GM19328 (cell line): ENCODE data around the gene SLC2A8.

Experiments used
- ATAC-seq: cut with Tn5 transposase; IDR thresholded peaks from one replicate; pipeline ENCODE4 v1.9.1; 2021; ENCODE audit warnings: mild to moderate bottlenecking, moderate library complexity; ENCODE audit not compliant: unreplicated experiment

SLC2A8 gene

DNA sequence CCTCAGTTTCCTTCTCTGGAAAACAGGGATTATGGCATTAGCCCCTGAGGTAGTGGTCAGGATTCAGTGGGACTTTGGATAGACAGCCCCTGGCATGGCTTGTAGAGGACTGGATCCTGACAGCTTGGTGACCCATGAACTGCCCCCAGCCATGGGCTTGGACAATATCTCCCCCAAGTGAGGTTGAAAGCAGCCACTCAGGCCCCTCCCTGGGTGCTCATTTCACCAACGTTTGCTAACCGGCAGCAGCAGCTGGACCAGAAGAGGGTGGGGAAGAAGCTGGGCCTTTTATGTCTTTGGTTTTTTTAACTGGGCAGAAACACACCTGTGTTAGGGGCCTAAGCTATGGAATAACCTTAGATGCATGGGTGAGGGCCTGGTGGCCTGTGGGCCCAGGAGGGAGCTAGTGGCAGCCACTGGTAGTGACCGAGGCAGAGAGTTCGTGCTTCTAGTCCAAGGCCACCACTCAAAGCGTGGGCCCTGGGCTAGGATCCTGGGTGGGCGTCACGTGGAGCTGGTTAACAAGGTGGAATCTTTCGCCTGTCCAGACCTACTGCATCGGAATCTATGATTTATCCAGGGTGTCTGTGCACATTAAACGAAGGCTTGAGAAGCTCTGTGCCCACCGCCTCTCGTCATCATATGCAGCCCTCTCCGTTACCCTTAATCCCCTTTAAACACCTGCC lies 1.9 kb downstream of the SLC2A8 start:
- no peak for ATAC-seq

DNA sequence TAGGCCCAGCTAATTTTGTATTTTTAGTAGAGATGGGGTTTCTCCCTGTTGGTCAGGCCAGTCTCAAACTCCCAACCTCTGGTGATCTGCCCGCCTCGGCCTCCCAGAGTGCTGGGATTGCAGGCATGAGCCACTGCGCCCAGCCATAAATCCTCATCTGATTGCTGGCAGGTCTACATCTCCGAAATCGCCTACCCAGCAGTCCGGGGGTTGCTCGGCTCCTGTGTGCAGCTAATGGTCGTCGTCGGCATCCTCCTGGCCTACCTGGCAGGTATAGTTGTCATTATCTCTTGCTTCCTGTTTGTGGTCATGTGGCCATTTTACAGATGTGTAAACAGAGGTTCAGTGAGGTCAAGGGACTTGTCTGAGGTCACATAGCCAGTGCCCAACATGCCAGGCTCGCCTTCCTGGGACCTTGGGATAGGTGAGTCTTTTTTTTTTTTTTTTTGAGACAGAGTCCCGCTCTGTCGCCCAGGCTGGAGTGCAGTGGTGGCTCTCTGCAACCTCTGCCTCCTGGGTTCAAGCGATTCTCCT lies 2.8 kb downstream of the SLC2A8 start:
- no peak for ATAC-seq

DNA sequence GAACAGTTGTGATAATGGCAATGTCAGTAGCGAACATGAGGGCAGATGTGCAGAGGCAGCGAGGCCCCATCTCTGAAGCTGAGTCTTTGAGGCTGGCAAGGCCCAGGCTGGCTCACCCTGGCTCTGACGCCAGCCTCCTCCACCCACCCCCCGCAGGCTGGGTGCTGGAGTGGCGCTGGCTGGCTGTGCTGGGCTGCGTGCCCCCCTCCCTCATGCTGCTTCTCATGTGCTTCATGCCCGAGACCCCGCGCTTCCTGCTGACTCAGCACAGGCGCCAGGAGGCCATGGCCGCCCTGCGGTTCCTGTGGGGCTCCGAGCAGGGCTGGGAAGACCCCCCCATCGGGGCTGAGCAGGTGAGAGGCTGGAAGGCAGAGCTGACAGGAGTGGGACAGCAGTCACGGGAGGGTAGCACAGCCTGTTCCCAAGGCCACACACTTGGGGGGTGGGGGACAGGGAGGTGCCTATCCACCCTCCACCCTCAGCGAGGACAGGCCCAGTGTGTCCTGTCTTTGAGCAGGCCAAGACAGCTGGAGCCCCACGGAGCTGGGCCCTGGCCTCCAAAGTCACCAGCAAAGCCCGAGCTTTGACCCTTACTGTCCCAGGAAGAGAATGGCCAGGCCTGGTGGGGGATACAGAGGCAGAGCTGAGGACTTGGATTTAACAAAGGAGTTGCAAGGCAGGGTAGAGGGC lies 5.6 kb downstream of the SLC2A8 start:
- no peak for ATAC-seq

DNA sequence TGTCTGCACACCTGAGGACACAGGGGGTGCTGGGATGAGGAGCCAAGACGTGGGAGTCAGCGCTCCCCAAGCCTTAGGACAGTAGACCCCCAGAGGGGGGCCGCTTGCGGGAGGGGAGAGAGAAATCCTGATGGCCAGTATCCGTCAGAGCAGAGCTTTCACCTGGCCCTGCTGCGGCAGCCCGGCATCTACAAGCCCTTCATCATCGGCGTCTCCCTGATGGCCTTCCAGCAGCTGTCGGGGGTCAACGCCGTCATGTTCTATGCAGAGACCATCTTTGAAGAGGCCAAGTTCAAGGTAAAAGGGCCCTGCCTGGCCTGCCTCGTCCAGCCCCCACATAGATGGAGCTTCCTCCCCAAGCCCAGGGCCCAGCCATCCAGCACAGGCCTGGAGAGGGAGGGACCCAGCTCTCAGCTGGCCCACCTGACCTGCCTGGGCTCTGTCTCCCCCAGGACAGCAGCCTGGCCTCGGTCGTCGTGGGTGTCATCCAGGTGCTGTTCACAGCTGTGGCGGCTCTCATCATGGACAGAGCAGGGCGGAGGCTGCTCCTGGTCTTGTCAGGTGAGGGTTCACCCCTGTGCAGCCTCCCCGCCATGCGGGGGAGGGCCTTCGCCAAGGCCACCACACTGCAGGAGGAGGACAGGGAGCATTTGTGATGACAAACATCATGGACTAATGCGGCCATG lies 6.7 kb downstream of the SLC2A8 start:
- no peak for ATAC-seq

DNA sequence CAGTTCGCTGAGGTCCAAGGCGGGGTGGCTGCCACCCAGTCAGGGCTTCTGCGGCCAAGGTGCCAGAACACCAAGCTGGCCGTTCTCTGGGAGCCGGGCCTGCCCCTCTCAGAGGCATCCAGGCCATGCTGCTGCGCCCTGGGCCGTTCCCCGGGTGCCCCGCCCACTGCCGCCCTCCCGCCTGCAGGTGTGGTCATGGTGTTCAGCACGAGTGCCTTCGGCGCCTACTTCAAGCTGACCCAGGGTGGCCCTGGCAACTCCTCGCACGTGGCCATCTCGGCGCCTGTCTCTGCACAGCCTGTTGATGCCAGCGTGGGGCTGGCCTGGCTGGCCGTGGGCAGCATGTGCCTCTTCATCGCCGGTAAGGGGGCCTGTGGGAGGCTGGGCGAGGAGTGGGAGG lies 7.7 kb downstream of the SLC2A8 start:
- ATAC-seq = no peak

DNA sequence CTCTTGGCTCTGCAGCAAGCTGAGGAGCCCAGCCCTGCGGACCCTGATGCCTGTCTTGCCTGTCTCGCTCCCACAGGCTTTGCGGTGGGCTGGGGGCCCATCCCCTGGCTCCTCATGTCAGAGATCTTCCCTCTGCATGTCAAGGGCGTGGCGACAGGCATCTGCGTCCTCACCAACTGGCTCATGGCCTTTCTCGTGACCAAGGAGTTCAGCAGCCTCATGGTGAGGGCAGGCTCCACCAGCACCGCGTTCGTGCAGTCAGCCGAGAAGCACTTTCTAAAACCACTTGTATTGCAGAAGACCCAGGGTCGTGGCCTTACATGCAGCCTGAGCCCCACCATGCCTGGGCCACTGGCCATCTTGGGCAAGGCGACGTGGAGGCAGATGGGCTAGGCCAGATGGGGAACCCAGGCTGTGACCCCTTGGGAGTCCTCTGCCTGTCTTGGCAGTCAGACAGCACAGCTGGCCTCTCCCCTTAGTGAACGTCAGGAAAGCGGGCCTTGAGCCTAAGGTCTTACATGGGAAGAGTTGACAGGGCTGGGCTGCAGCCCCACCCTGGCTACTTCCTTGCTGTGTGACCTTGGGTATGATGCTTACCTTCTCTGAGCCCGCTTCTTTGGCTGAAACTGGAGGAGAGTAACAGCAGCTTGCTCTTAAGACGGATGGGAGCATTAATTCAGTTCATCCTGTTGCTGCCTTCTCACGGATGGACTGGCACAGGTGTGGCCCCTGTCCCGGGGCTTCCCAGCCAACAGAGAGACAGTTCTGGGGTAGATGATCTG lies 8.6 kb downstream of the SLC2A8 start:
- no peak for ATAC-seq

DNA sequence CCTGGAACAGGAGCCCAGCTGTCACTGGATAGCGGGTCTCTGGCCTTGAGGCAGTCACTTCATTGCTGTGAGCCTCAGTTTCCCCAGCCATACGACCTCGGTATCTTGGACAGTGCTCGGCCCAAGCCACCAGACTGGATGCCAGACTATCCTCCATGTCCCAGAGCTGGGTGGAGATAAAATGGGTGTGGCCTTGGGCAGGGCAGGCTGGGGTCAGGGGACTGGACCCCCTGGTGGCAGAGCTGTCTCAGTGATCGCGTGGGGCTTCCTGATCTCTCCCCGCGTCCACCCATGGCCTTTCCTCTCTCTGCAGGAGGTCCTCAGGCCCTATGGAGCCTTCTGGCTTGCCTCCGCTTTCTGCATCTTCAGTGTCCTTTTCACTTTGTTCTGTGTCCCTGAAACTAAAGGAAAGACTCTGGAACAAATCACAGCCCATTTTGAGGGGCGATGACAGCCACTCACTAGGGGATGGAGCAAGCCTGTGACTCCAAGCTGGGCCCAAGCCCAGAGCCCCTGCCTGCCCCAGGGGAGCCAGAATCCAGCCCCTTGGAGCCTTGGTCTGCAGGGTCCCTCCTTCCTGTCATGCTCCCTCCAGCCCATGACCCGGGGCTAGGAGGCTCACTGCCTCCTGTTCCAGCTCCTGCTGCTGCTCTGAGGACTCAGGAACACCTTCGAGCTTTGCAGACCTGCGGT lies 10.0 kb downstream of the SLC2A8 start:
- no peak for ATAC-seq

DNA sequence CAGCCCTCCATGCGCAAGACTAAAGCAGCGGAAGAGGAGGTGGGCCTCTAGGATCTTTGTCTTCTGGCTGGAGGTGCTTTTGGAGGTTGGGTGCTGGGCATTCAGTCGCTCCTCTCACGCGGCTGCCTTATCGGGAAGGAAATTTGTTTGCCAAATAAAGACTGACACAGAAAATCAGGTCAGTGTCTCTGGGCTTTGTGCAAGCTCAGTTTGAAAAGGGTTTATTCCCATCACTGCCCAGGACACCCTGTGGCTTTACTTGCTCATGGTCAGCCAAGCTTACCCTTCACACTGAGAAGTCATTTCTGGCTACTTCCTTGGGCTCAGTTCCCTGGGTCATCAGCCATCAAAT lies 10.5 kb downstream of the SLC2A8 start:
- no peak for ATAC-seq

DNA sequence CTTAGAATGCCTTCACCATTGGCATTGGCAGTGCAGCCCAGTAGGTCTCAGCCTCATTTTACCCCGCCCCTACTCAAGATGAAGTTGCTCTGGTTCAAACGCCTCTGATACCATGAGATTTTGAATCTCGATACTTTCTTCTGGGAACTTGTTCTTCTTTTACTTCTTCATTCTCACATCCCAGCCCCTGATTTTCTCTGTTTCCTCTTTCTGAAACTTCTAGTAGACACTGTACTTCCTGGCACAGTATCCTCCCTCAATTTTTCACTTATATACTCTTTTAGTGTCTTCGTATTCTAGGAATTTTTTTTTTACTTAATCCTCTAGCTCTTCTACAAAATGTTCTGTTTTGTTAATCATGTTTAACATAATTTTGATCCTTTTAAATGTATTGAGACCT lies 14.2 kb downstream of the SLC2A8 start:
- ATAC-seq = no peak

DNA sequence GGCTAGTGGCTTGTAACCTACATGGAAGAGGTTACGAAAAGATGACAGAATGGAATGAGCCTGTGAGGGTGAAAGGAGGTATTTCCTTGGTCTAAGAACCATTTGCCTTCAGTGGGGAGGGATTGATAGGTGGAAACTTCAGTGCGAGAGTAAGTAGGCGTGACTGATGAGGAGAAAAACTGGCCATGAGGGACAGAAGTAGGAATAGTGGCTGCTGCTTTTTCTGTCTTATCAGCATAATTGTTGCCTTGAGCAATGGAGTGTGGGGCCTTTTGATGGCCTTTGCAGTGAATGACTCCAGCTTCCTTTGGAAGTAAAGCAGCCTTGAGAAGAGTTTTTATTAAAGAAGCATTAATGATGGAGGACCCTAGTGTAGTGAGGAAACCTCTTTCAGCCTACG lies 18.2 kb downstream of the SLC2A8 start:
- no peak for ATAC-seq

DNA sequence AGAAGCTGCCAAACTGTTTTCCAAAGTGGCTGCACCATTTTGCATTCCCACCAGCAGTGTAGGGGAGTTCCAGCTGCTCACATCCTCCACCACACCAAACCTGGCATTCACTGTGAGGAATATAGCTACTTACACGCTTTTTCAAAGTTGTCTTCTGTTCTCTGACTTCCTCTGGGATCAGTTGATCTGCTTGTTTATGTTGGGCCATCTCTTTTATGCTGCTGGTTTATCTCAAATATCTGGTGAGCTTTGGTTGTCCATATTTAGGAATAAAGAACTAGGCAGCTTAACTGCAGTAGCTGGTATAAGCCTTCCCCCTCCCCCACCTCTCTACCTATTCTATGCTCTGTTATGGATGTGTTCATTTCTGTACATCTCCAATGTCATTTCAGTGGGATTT lies 18.7 kb downstream of the SLC2A8 start:
- ATAC-seq = no peak

DNA sequence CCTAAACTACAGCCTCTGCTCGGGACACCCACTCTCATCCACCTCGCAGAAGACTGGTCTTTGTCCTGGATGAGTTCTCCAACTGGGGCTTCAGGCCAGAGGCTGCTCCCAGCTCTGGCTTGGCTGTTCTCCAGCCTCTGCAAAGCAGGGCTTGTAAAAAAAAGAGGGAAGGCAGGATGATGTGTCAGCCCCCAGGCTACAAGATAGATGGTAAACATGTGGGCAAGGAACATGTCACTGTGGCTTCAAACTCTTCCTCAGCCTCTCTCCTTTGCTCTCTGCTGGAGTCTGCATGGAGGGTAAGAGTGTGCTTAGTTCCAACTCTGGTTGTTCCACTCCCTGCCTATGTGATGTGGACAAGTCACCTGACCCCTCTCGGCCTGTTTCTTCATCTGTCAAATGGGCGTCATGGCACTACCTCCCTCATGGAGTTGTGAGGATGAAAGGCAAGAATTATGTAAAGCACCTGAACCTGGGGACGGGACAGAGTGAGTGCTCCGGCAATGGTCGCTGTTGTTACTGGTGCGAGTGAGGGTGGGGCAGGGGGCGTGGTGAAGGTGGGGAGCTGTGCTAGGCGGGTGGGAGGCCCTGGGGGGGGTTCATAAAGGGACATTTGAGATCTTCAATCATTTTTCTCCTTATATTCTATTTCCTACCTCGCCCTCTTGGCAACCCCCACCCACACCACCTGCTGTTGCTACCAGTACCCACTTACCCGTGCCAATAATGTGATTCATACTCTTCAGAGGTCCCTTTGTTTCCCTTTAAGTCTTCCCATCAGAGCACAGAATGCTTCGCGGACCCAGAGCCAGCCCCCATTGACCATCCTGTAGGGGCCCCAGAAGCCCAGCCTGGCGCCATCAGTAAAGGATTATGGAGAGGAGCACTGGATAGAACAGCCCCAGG lies 20.4 kb downstream of the SLC2A8 start:
- ATAC-seq = no peak

DNA sequence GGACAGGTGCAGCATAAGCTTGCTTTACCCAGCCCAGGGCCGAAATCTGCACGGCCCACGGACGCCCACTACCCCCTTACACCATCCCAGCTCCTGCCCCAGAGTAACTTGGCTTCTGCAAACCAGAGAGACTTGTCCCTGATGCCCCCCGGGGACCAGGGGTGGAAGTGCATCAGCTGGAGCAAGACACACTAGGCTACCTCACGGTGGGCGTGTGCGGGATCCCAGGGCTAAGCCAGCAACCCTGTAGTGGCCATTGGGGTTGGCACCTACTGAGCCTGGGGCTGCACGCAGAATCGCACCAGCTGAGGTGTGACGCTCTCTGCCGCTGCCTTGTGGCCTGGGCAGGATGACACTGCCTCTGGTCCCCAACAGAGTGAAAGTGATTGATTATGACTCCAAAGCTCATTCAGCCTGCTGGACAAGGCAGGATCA lies 21.1 kb downstream of the SLC2A8 start:
- ATAC-seq = no peak

DNA sequence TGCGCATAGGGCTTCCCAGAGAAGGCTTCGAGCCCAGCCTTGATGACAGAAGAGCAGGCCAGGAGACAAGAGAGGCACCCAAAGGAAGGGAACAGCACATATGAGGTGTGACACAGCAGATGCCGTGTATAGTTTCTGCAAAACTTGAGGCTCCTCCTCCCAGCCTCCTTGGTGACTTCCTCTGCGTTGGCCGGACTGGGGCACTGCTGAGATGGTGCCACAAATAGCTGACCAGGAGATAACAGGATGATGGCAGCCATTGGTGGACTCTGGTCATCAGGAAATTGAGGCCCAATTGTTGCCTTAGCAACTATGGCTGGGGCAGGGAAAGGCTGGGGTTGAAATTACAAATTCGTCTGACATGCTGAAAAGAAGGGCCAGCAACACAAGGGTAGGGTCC lies 22.4 kb downstream of the SLC2A8 start:
- no peak for ATAC-seq

DNA sequence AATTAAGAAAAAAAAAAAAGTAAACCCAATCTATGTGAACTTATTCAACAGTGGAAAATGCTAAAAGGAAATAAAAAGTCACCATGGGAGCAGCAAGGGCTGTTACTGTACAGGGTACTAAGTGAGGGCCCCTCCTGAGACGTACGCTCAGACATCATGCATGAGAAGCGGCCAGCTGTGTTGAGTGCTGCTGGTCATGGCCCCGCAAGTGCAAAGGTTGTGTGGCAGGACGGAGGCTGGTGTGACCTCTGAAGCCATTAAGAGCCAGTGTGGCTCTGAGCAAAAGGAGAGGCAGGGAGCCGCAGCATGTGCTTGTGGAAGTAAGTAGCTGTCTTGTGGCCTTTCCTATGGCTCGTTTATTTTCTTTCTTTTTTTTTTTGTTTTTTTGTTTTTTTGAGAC lies 24.1 kb downstream of the SLC2A8 start:
- ATAC-seq = no peak

DNA sequence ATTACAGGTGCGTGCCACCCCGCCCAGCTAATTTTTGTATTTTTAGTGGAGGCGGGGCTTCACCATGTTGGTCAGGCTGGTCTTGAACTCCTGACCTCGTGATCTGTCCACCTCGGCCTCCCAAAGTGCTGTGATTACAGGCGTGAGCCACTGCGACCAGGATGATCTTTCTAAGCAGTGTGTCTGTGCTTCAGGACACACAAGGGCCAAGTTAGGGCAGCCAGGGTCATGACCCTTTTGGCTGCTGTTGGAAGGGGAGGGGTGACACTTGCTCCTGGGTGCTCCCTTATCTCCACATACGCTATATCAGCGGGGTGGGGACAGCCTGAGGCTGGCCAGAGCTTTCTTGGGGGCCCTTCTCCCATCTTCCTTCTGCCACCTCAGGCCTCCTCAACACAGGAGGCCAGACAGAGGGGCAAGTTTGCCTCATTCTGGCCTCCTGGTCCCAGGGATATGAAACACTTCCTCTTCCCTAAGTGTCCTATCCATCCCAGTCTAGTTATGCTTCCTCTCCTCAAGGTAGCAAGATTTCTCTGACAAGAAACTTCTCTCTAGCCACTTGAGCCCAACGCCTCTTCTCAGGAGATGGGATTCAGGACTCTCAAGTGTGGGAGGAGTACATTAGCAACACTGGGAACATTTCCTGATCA lies 25.3 kb downstream of the SLC2A8 start:
- no peak for ATAC-seq

DNA sequence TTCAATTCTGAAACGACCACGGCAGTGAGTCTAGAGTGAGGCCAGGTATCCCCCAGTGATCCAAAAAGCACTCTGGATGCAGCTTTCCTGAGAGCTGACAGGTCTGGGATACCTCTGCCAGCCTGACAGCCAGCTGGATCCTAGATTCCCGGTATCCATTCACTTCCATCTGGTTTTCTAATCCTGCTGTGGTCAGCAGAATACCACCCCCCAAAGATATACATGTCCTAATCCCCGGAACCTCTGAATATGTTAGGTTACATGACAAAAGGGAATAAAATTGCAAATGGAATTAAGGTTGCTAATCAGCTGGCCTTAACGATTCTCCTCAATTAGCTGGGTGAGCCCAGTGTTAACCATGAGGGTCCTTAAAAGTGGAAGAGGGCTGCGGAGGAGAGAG lies 25.8 kb downstream of the SLC2A8 start:
- ATAC-seq = no peak

DNA sequence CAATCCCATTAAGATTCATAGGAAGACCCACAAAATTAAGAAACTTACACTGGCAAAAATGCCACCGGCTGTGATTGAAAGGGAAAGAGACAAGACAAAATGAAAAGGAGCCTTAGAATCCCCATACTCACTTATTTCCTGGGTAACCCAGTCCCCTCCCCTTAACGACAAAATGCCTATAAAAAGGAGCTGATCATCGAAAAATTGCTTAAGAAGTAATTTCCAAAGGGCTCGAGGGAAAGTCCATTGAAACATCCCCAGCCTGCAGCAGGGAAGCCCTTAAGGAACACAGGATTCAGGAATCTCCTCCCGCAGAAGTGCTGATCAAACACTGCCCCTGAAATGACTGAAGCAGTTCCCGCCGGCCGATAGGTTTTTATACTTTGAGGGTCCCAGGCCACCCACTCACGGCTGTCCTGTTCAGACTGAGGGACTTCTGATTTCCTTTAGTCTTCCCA lies 26.5 kb downstream of the SLC2A8 start:
- no peak for ATAC-seq
